GM18505 (cell line): ENCODE results near the gene PBX4.

Experiments
- ATAC-seq: cut with Tn5 transposase; IDR thresholded peaks from one replicate; pipeline ENCODE4 v1.9.1; 2021; ENCODE audit not compliant: unreplicated experiment
- POLR2A ChIP-seq: IDR thresholded peaks from 4 replicates; pipeline ENCODE4 v1.6.1; 2011; ENCODE audit warnings: borderline replicate concordance; ENCODE audit not compliant: insufficient read depth, insufficient read length; ENCODE audit errors: extremely low read depth

Gene PBX4

GRCh38 chr19:19579533-19580361, 38.7 kb downstream of the PBX4 start:
- TF ChIP-seq POLR2A, result no peak

GRCh38 chr19:19578252-19578651, 40.2 kb downstream of the PBX4 start:
- TF ChIP-seq POLR2A, result no peak
- ATAC-seq, result no peak

More at GRCh38 chr19:19579533-19580361, 38.7 kb downstream of the PBX4 start:
- ATAC-seq, result no peak

GRCh38 chr19:19575411-19575810, 43.1 kb downstream of the PBX4 start:
- no peak for TF ChIP-seq POLR2A
- ATAC-seq, result no peak

GRCh38 chr19:19571071-19571786, 47.3 kb downstream of the PBX4 start:
- no peak for TF ChIP-seq POLR2A
- no peak for ATAC-seq

GRCh38 chr19:19570571-19570970, 47.9 kb downstream of the PBX4 start:
- TF ChIP-seq POLR2A, result no peak
- ATAC-seq, result no peak

GRCh38 chr19:19568802-19569756, 49.4 kb downstream of the PBX4 start:
- TF ChIP-seq POLR2A, result no peak
- ATAC-seq, result no peak

- TF ChIP-seq POLR2A, result no peak
- no peak for ATAC-seq
Observed at GRCh38 chr19:19567391-19567790, 51.1 kb downstream of the PBX4 start.

GRCh38 chr19:19566306-19566705, 52.2 kb downstream of the PBX4 start:
- no peak for ATAC-seq

GRCh38 chr19:19563348-19563848, 55.1 kb downstream of the PBX4 start:
- no peak for TF ChIP-seq POLR2A
- no peak for ATAC-seq

More at GRCh38 chr19:19566306-19566705, 52.2 kb downstream of the PBX4 start:
- TF ChIP-seq POLR2A, result no peak

GRCh38 chr19:19562665-19563347, 55.7 kb downstream of the PBX4 start:
- TF ChIP-seq POLR2A, result no peak
- ATAC-seq, result no peak

- TF ChIP-seq POLR2A, result no peak
- no peak for ATAC-seq
Observed at GRCh38 chr19:19561946-19562664, 56.4 kb downstream of the PBX4 start.

GRCh38 chr19:19559931-19560330, 58.6 kb downstream of the PBX4 start:
- no peak for ATAC-seq
- TF ChIP-seq POLR2A, result no peak
